CD4-positive, CD25-positive, alpha-beta regulatory T cell (primary cell): ENCODE measurements around the gene ANKRD36. TPM values are rescaled to one million over a fixed set of nuclear protein-coding genes. Genes with fewer than 3 reads are reported as not detected.
"Not testable (repeated sequence)": the region's sequence is repeated elsewhere in the genome, so short reads cannot be mapped to it uniquely, and the experiment has no call there.

Experiments
- ATAC-seq, 2 donors: fragments of 150-1000 bp; cut with Tn5 transposase; one replicate each; pipeline ENCODE4 v1.10.0; 2021; ENCODE audit warnings: low read depth in 2 of 2, moderate number of reproducible peaks in 2 of 2, moderate library complexity in 1 of 2
- DNase-seq, 3 donors: peaks; one replicate each; pipeline versions ENCODE4 v3.0.0 to v3.0.0-alpha.2; 2012 to 2022; ENCODE audit warnings: mixed read lengths in 1 of 3
- H3K27ac ChIP-seq: one replicate; pipeline ENCODE4 v1.7.0; 2013; ENCODE audit warnings: mild to moderate bottlenecking, low read length; ENCODE audit not compliant: insufficient read depth, poor library complexity, severe bottlenecking
- H3K27me3 ChIP-seq: one replicate; pipeline ENCODE4 v1.7.0; 2013; ENCODE audit warnings: low read length; ENCODE audit not compliant: control insufficient read depth, insufficient read depth
- H3K36me3 ChIP-seq: one replicate; pipeline ENCODE4 v1.7.0; 2013; ENCODE audit warnings: mild to moderate bottlenecking, low read length, moderate library complexity; ENCODE audit not compliant: control insufficient read depth, insufficient read depth
- H3K4me1 ChIP-seq: 2 replicates; pipeline ENCODE4 v1.7.0; 2013; ENCODE audit warnings: mild to moderate bottlenecking, low read length; ENCODE audit not compliant: insufficient read depth, control insufficient read depth, poor library complexity, severe bottlenecking
- H3K4me3 ChIP-seq: one replicate; pipeline ENCODE4 v1.7.0; 2013; ENCODE audit warnings: low read depth, mild to moderate bottlenecking, low read length, moderate library complexity
- H3K9me3 ChIP-seq, 2 experiments: 1 replicate in 1 of 2; 2 replicates in 1 of 2; pipeline ENCODE4 v1.7.0; 2013; ENCODE audit warnings: low read length in 2 of 2, mild to moderate bottlenecking in 1 of 2, moderate library complexity in 1 of 2; ENCODE audit not compliant: control insufficient read depth in 2 of 2
- H3K27ac Mint-ChIP-seq, 3 donors: one replicate each; pipeline ENCODE4 v1.8.0; 2020 to 2022; ENCODE audit warnings: mild to moderate bottlenecking in 3 of 3, mixed read lengths in 3 of 3, moderate library complexity in 2 of 3
- H3K27me3 Mint-ChIP-seq: one replicate; pipeline ENCODE4 v1.8.0; 2022; ENCODE audit warnings: mild to moderate bottlenecking, mixed read lengths
- H3K36me3 Mint-ChIP-seq: one replicate; pipeline ENCODE4 v1.8.0; 2020; ENCODE audit warnings: mixed read lengths
- H3K4me1 Mint-ChIP-seq, 4 donors: one replicate each; pipeline ENCODE4 v1.8.0; 2020 to 2022; ENCODE audit warnings: mixed read lengths in 4 of 4, mild to moderate bottlenecking in 1 of 4
- H3K4me3 Mint-ChIP-seq, 4 donors: one replicate each; pipeline ENCODE4 v1.8.0; 2020 to 2022; ENCODE audit warnings: mild to moderate bottlenecking in 4 of 4, mixed read lengths in 4 of 4, moderate library complexity in 3 of 4
- H3K9me3 Mint-ChIP-seq, 7 donors: one replicate each; pipeline ENCODE4 v1.8.0; 2020 to 2022; ENCODE audit warnings: mixed read lengths in 7 of 7, mild to moderate bottlenecking in 3 of 7, moderate library complexity in 2 of 7
- polyA plus RNA-seq, 4 donors: library from polyadenylated mRNA; unstranded; fragments of 300-500 nt; fragmentation: Illumina TruSeq; gene quantifications; one replicate each; pipeline ENCODE4 v1.2.3, GENCODE V29; 2021
- total RNA-seq: library from RNA; stranded (reverse); gene quantifications from one replicate; pipeline ENCODE4 v1.2.3, GENCODE V29; 2022

Gene ANKRD36
- total and polyA plus RNA-seq, 5 donors from 2014 or later: 5.1 to 85.2 (median 8.0) TPM

- H3K4me3 Mint-ChIP-seq, H3K27me3 Mint-ChIP-seq, H3K27me3 ChIP-seq, H3K9me3 Mint-ChIP-seq, ATAC-seq, H3K36me3 Mint-ChIP-seq, H3K27ac Mint-ChIP-seq, DNase-seq, H3K4me3 ChIP-seq, H3K4me1 Mint-ChIP-seq, H3K9me3 ChIP-seq, H3K36me3 ChIP-seq, H3K4me1 ChIP-seq, H3K27ac ChIP-seq: not testable (repeated sequence)
Observed at GRCh38 chr2:97080855-97081254, 32.1 kb upstream of the ANKRD36 start.

GRCh38 chr2:97082206-97082605 is 30.7 kb upstream of the ANKRD36 start:
- not testable (repeated sequence) for H3K27me3 ChIP-seq, H3K27ac Mint-ChIP-seq, H3K4me3 Mint-ChIP-seq, H3K9me3 ChIP-seq, H3K4me1 Mint-ChIP-seq, H3K4me3 ChIP-seq, H3K36me3 Mint-ChIP-seq, H3K27ac ChIP-seq, H3K36me3 ChIP-seq, H3K27me3 Mint-ChIP-seq, H3K4me1 ChIP-seq, H3K9me3 Mint-ChIP-seq
- ATAC-seq (peak in 1 of 2 donors; percentile 28), DNase-seq (peak in 1 of 3 donors; percentile 23)

GRCh38 chr2:97083516-97083915 is 29.4 kb upstream of the ANKRD36 start:
- H3K4me3 Mint-ChIP-seq: not testable (repeated sequence)

GRCh38 chr2:97085093-97085492 is 27.9 kb upstream of the ANKRD36 start:
- not testable (repeated sequence) for H3K27me3 Mint-ChIP-seq, H3K4me3 Mint-ChIP-seq, H3K9me3 ChIP-seq, H3K4me1 ChIP-seq, DNase-seq, H3K4me3 ChIP-seq, H3K36me3 ChIP-seq, H3K27me3 ChIP-seq, H3K4me1 Mint-ChIP-seq, ATAC-seq, H3K27ac Mint-ChIP-seq, H3K9me3 Mint-ChIP-seq, H3K27ac ChIP-seq
- peaks cover 13% of the 10 kb centered on the region for H3K36me3 Mint-ChIP-seq

More at GRCh38 chr2:97083516-97083915, 29.4 kb upstream of the ANKRD36 start:
- not testable (repeated sequence) for ATAC-seq, H3K9me3 ChIP-seq, H3K4me3 ChIP-seq, H3K4me1 ChIP-seq, H3K27me3 Mint-ChIP-seq, H3K36me3 ChIP-seq, H3K27ac ChIP-seq, H3K4me1 Mint-ChIP-seq, H3K9me3 Mint-ChIP-seq, H3K27me3 ChIP-seq, DNase-seq
- H3K36me3 Mint-ChIP-seq: peaks cover 10% of the 10 kb centered on the region
- peak overlapping the region in 1 of 3 donors; percentile 25 for H3K27ac Mint-ChIP-seq

GRCh38 chr2:97088706-97089105 is 24.2 kb upstream of the ANKRD36 start:
- not testable (repeated sequence) for DNase-seq, H3K4me1 Mint-ChIP-seq, H3K4me3 ChIP-seq, H3K9me3 ChIP-seq, H3K27ac Mint-ChIP-seq, ATAC-seq, H3K27me3 Mint-ChIP-seq, H3K27ac ChIP-seq, H3K4me1 ChIP-seq, H3K27me3 ChIP-seq, H3K9me3 Mint-ChIP-seq, H3K36me3 ChIP-seq, H3K4me3 Mint-ChIP-seq
- peaks cover 17% of the 10 kb centered on the region for H3K36me3 Mint-ChIP-seq

GRCh38 chr2:97092946-97093345 is 20.0 kb upstream of the ANKRD36 start:
- not testable (repeated sequence) for H3K4me1 ChIP-seq, H3K27me3 ChIP-seq, H3K9me3 ChIP-seq, H3K9me3 Mint-ChIP-seq, DNase-seq, H3K27me3 Mint-ChIP-seq, H3K27ac ChIP-seq, H3K36me3 ChIP-seq, ATAC-seq, H3K4me3 ChIP-seq
- Mint-ChIP-seq H3K4me1 (peaks cover 0 to 15% (median 9%) of the 10 kb centered on the region in 4 donors), H3K36me3 (peaks cover 12% of the 10 kb centered on the region), H3K4me3 (peak overlapping the region in 2 of 4 donors; percentile 15 to 94), H3K27ac (peak overlapping the region in 1 of 3 donors; percentile 38)

GRCh38 chr2:97093983-97094771 is 18.8 kb upstream of the ANKRD36 start:
- Mint-ChIP-seq H3K4me3 (peak overlapping the region; percentile 15 to 76 (median 61)), H3K27ac (peak overlapping the region in 2 of 3 donors; percentile 26 to 62), H3K4me1 (peaks cover 0 to 15% (median 9%) of the 10 kb centered on the region in 4 donors)
- H3K9me3 Mint-ChIP-seq, H3K9me3 ChIP-seq, H3K4me3 ChIP-seq, H3K27me3 Mint-ChIP-seq, H3K36me3 Mint-ChIP-seq, H3K27ac ChIP-seq, DNase-seq, H3K36me3 ChIP-seq, H3K27me3 ChIP-seq, H3K4me1 ChIP-seq: not testable (repeated sequence)
- peak in 1 of 2 donors; percentile 7 for ATAC-seq
